OCI-LY7 (cell line): Measurements from ENCODE around the gene TRMT44. TPM values are rescaled to one million over a fixed set of nuclear protein-coding genes. Genes with fewer than 3 reads are reported as not detected.

Experiments
- BruUV-seq: library from RNA; stranded (reverse); fragments of 400-500 nt; replicated peaks from 2 replicates; lab custom pipeline; 2021; lab: Mats Ljungman, UMichigan
- CTCF ChIA-PET: fragments of 300-600 bp; sonication (Branson Sonifier 250); formaldehyde crosslinking; loops from one replicate; lab custom pipeline; 2022; ENCODE audit warnings: antibody characterized with exemption; ENCODE audit not compliant: unreplicated experiment; lab: Charles Lee
- POLR2A ChIA-PET: fragments of 300-600 bp; sonication (Branson Sonifier 250); formaldehyde crosslinking; loops from one replicate; lab custom pipeline; 2022; ENCODE audit warnings: antibody characterized with exemption; lab: Charles Lee
- DNase-seq: peaks from one replicate; pipeline ENCODE4 v3.0.0-alpha.2; 2015; ENCODE audit warnings: low spot score
- H2AFZ ChIP-seq: fragments of 200-600 bp; sonication (generic), shearing (Covaris generic); 2 replicates; pipeline ENCODE4 v1.6.1; 2014; ENCODE audit warnings: mild to moderate bottlenecking, antibody characterized with exemption, low read length, moderate library complexity
- H3K27ac ChIP-seq: fragments of 200-600 bp; sonication (generic); 2 replicates; pipeline ENCODE4 v1.5.1; 2014; ENCODE audit warnings: mixed run types, low read depth, mild to moderate bottlenecking, moderate library complexity, low read length, inconsistent platforms; ENCODE audit not compliant: poor library complexity, severe bottlenecking
- H3K36me3 ChIP-seq: fragments of 200-600 bp; sonication (generic); 2 replicates; pipeline ENCODE4 v1.6.1; 2014; ENCODE audit warnings: mild to moderate bottlenecking, antibody characterized with exemption, low read length, moderate library complexity, mixed read lengths; ENCODE audit not compliant: insufficient read depth
- H3K4me1 ChIP-seq: fragments of 200-600 bp; sonication (generic); 2 replicates; pipeline ENCODE4 v1.5.1; 2014; ENCODE audit warnings: mild to moderate bottlenecking, low read length; ENCODE audit not compliant: insufficient read depth, poor library complexity, severe bottlenecking
- H3K4me2 ChIP-seq: fragments of 200-600 bp; sonication (generic); 2 replicates; pipeline ENCODE4 v1.6.1; 2014; ENCODE audit warnings: mild to moderate bottlenecking, low read length
- H3K4me3 ChIP-seq: fragments of 200-600 bp; sonication (generic); 2 replicates; pipeline ENCODE4 v1.5.1; 2014; ENCODE audit warnings: mild to moderate bottlenecking, low read depth, low read length; ENCODE audit not compliant: poor library complexity, severe bottlenecking
- H3K79me2 ChIP-seq: fragments of 200-600 bp; sonication (generic); 2 replicates; pipeline ENCODE4 v1.6.1; 2016; ENCODE audit warnings: low read depth, mild to moderate bottlenecking, low read length, moderate library complexity, mixed read lengths; ENCODE audit not compliant: insufficient read depth
- H3K9me2 ChIP-seq: fragments of 200-600 bp; sonication (generic); 2 replicates; pipeline ENCODE4 v1.6.1; 2016; ENCODE audit warnings: mild to moderate bottlenecking, low read length, mixed read lengths; ENCODE audit not compliant: insufficient read depth
- H3K9me3 ChIP-seq: fragments of 200-600 bp; sonication (generic); 2 replicates; pipeline ENCODE4 v1.6.1; 2014; ENCODE audit warnings: mild to moderate bottlenecking, mixed run types, low read length, mixed read lengths
- H4K20me1 ChIP-seq: fragments of 200-600 bp; sonication (generic); 2 replicates; pipeline ENCODE4 v1.6.1; 2014; ENCODE audit warnings: mild to moderate bottlenecking, antibody characterized with exemption, low read length, moderate library complexity, mixed read lengths; ENCODE audit not compliant: insufficient read depth
- CTCF ChIP-seq: fragments of 200-600 bp; sonication (generic); conservative IDR thresholded peaks from 2 replicates; pipeline ENCODE4 v1.5.1; 2014; ENCODE audit warnings: mild to moderate bottlenecking, antibody characterized with exemption, low read length, moderate library complexity, mixed read lengths
- EZH2phosphoT487 ChIP-seq: fragments of 200-600 bp; sonication (generic); IDR thresholded peaks from 2 replicates; pipeline ENCODE4 v1.6.1; 2018; ENCODE audit warnings: low read depth, borderline replicate concordance, mild to moderate bottlenecking, mixed run types, antibody characterized with exemption, low read length, moderate library complexity, mixed read lengths
- intact Hi-C: fragments of 100-400 bp; cut with micrococcal nuclease; formaldehyde crosslinking; loops from one replicate; pipeline ENCODE4 v1.10.0; 2022; ENCODE audit not compliant: unreplicated experiment
- total RNA-seq, 2 experiments: library from RNA; depleted of rRNA in 1 of 2; stranded (reverse); fragments of >200 nt in 1 of 2; shearing (Covaris generic) in 1 of 2; gene quantifications; 2 replicates each; pipeline ENCODE4 v1.2.3, GENCODE V29; 2014 to 2022

TRMT44 gene
- total RNA-seq, 2 experiments from 2014 or later: 23.0 to 28.3 TPM

GRCh38 chr4:8422786-8423185 lies 17.8 kb upstream of the TRMT44 start:
- intact Hi-C loops: no loop called here
- H3K79me2 ChIP-seq: no peaks in the 10 kb centered on the region
- CTCF ChIA-PET: no interaction called here

GRCh38 chr4:8427262-8427661 lies 13.3 kb upstream of the TRMT44 start:
- no peak overlapping the region for H3K27ac ChIP-seq
- no TSS peak for BruUV-seq
- H2AFZ ChIP-seq: no peak overlapping the region
- no peaks in the 10 kb centered on the region for H3K36me3 ChIP-seq
- POLR2A ChIA-PET: interaction anchor here (1.7 kb wide), 1 partner anchor 12 kb away, joined by 9 read pairs; no protein-coding TSS in a partner anchor
- CTCF ChIA-PET: no interaction called here
- no peaks in the 10 kb centered on the region for H3K9me2 ChIP-seq
- no peaks in the 10 kb centered on the region for H3K79me2 ChIP-seq
- peak overlapping the region; percentile 90 for H3K4me2 ChIP-seq
- intact Hi-C loops: no loop called here
- no peaks in the 10 kb centered on the region for H3K9me3 ChIP-seq
- H4K20me1 ChIP-seq: no peaks in the 10 kb centered on the region
- TF ChIP-seq CTCF (no peak), EZH2phosphoT487 (no peak)
- no peak for DNase-seq
- peak overlapping the region; percentile 76 for H3K4me3 ChIP-seq
- H3K4me1 ChIP-seq: peaks cover 11% of the 10 kb centered on the region

More at GRCh38 chr4:8422786-8423185, 17.8 kb upstream of the TRMT44 start:
- DNase-seq: no peak
- H3K4me1 ChIP-seq: peaks cover 5% of the 10 kb centered on the region
- H2AFZ ChIP-seq: no peak overlapping the region
- no TSS peak for BruUV-seq
- H3K9me3 ChIP-seq: no peaks in the 10 kb centered on the region
- H3K9me2 ChIP-seq: no peaks in the 10 kb centered on the region
- H3K4me2 ChIP-seq: no peak overlapping the region
- H4K20me1 ChIP-seq: no peaks in the 10 kb centered on the region
- H3K4me3 ChIP-seq: no peak overlapping the region
- TF ChIP-seq EZH2phosphoT487 (no peak), CTCF (no peak)
- no peaks in the 10 kb centered on the region for H3K36me3 ChIP-seq
- no peak overlapping the region for H3K27ac ChIP-seq
- POLR2A ChIA-PET: no interaction called here

- POLR2A ChIA-PET: interaction anchor here (0.7 to 1.7 kb wide), 5 partner anchors 8 to 1067 kb away, joined by 3 to 10 read pairs (median 6); no protein-coding TSS in a partner anchor
- Histone ChIP-seq H3K36me3 (no peaks in the 10 kb centered on the region), H3K4me3 (peak overlapping the region; percentile 76), H3K27ac (no peak overlapping the region), H3K9me3 (no peaks in the 10 kb centered on the region), H4K20me1 (no peaks in the 10 kb centered on the region), H3K9me2 (no peaks in the 10 kb centered on the region), H2AFZ (peak overlapping the region; percentile 39; the same call in 1 of the 2 replicates), H3K4me1 (peaks cover 11% of the 10 kb centered on the region), H3K4me2 (peak overlapping the region; percentile 90), H3K79me2 (no peaks in the 10 kb centered on the region)
- BruUV-seq: no TSS peak
- intact Hi-C loops: loop anchor here (1.0 kb wide), 1 partner anchor 12 kb away; the partner anchor contains the start of genes ACOX3 and TRMT44
- TF ChIP-seq CTCF (no peak), EZH2phosphoT487 (no peak)
- peak; percentile 73 for DNase-seq
- CTCF ChIA-PET: no interaction called here
Observed at GRCh38 chr4:8427761-8428287, 12.8 kb upstream of the TRMT44 start.
